GM12878 (cell line): Measurements from ENCODE around the gene MISP3. TPM values are rescaled to one million over a fixed set of nuclear protein-coding genes. Genes with fewer than 3 reads are reported as not detected.

Source experiments
- ATAC-seq: fragments of 200-7000 bp; cut with Tn5 transposase; 3 replicates; pipeline ENCODE4 v1.9.1; 2020; ENCODE audit warnings: mild to moderate bottlenecking, moderate library complexity
- BruUV-seq: library from RNA; stranded (reverse); fragments of 400-500 nt; replicated peaks from 2 replicates; lab custom pipeline; 2021; lab: Mats Ljungman, UMichigan
- CTCF ChIA-PET: fragments of 300-600 bp; sonication (Branson Sonifier 250); formaldehyde crosslinking; extraction: SDS; loops from one replicate; lab custom pipeline; 2021; ENCODE audit warnings: inconsistent platforms; lab: Yijun Ruan, JAX
- POLR2A ChIA-PET: fragments of 350-600 bp; formaldehyde crosslinking; extraction: SDS; loops from one replicate; lab custom pipeline; 2021; ENCODE audit warnings: inconsistent platforms; lab: Charles Lee
- RAD21 ChIA-PET: fragments of 300-600 bp; sonication (Branson Sonifier 250); formaldehyde crosslinking; loops from one replicate; lab custom pipeline; 2023; ENCODE audit warnings: antibody characterized with exemption; ENCODE audit not compliant: unreplicated experiment; lab: Charles Lee
- SMC1A ChIA-PET: fragments of 300-600 bp; sonication (Branson Sonifier 250); formaldehyde crosslinking; loops from one replicate; lab custom pipeline; 2023; ENCODE audit not compliant: unreplicated experiment, uncharacterized antibody; lab: Charles Lee
- DNase-seq: peaks from one replicate; pipeline ENCODE4 v3.0.0-alpha.2; 2011; ENCODE audit warnings: low read depth, low spot score
- FAIRE-seq: peaks from 3 replicates; lab custom pipeline; 2011; peaks lifted over from hg19 to GRCh38; lab: Jason Lieb, UNC
- H2AFZ ChIP-seq: 2 replicates; pipeline ENCODE4 v1.6.0; 2011; ENCODE audit warnings: low read depth, low read length, control low read depth; ENCODE audit not compliant: control insufficient read depth
- H3K27ac ChIP-seq: 2 replicates; pipeline ENCODE4 v1.5.1; 2011; ENCODE audit warnings: control low read depth; ENCODE audit not compliant: control insufficient read depth, insufficient read depth
- H3K27me3 ChIP-seq, 2 experiments: replicated peaks in 1 of 2; 2 replicates each; pipeline versions ENCODE4 v1.6.0 to v1.6.1; 2011; ENCODE audit warnings: low read length in 1 of 2; ENCODE audit not compliant: control insufficient read depth in 2 of 2, insufficient read depth in 2 of 2
- H3K36me3 ChIP-seq, 2 experiments: 2 replicates each; pipeline ENCODE4 v1.5.1; 2011; ENCODE audit warnings: low read length in 1 of 2; ENCODE audit not compliant: control insufficient read depth in 2 of 2, insufficient read depth in 2 of 2
- H3K4me1 ChIP-seq: 2 replicates; pipeline ENCODE4 v1.6.1; 2011; ENCODE audit warnings: mild to moderate bottlenecking, low read length, moderate library complexity, mixed read lengths; ENCODE audit not compliant: control insufficient read depth, insufficient read depth
- H3K4me2 ChIP-seq: 2 replicates; pipeline ENCODE4 v1.6.0; 2011; ENCODE audit warnings: control low read depth; ENCODE audit not compliant: control insufficient read depth, insufficient read depth
- H3K4me3 ChIP-seq: fragments of 200-600 bp; sonication (generic); 2 replicates; pipeline ENCODE4 v1.5.1; 2016
- H3K79me2 ChIP-seq: 2 replicates; pipeline ENCODE4 v1.6.0; 2011; ENCODE audit warnings: low read length; ENCODE audit not compliant: control insufficient read depth, insufficient read depth
- H3K9ac ChIP-seq: 2 replicates; pipeline ENCODE4 v1.8.0; 2011; ENCODE audit warnings: low read length, control low read depth, mixed read lengths; ENCODE audit not compliant: control insufficient read depth, insufficient read depth
- H3K9me3 ChIP-seq: replicated peaks from 3 replicates; pipeline ENCODE4 v1.5.1; 2011; ENCODE audit warnings: mild to moderate bottlenecking, low read length; ENCODE audit not compliant: control insufficient read depth, insufficient read depth
- H4K20me1 ChIP-seq: 2 replicates; pipeline ENCODE4 v1.6.0; 2011; ENCODE audit not compliant: control insufficient read depth, insufficient read depth
- BCL11A ChIP-seq: IDR thresholded peaks from 2 replicates; pipeline ENCODE4 v1.6.1; 2011; ENCODE audit warnings: low read depth, low read length
- CBX5 ChIP-seq: sonication (generic); IDR thresholded peaks from 2 replicates; pipeline ENCODE4 v1.6.1; 2016; ENCODE audit warnings: low read depth, moderate library complexity, mild to moderate bottlenecking, inconsistent platforms
- CHD1 ChIP-seq: IDR thresholded peaks from 2 replicates; pipeline ENCODE4 v1.6.1; 2012; ENCODE audit warnings: low read depth, low read length, improper control_type of control experiment
- E2F8 ChIP-seq: fragments of 450-650 bp; IDR thresholded peaks from 2 replicates; pipeline ENCODE4 v1.6.1; 2018; ENCODE audit warnings: mild to moderate bottlenecking, low read depth, moderate library complexity; ENCODE audit not compliant: partially characterized antibody
- EGR1 ChIP-seq, 2 experiments: IDR thresholded peaks; 1 replicate in 1 of 2; 2 replicates in 1 of 2; pipeline ENCODE4 v1.6.1; 2011 to 2012; ENCODE audit warnings: low read depth in 2 of 2, low read length in 2 of 2, borderline replicate concordance in 1 of 2, mild to moderate bottlenecking in 1 of 2, moderate library complexity in 1 of 2
- ETV6 ChIP-seq, 2 experiments: fragments of 450-650 bp in 1 of 2; IDR thresholded peaks in 1 of 2; conservative IDR thresholded peaks in 1 of 2; 2 replicates each; pipeline ENCODE4 v1.6.1; 2014; ENCODE audit warnings: antibody characterized with exemption in 1 of 2, borderline replicate concordance in 1 of 2, low read depth in 1 of 2, mild to moderate bottlenecking in 1 of 2, moderate library complexity in 1 of 2
- HSF1 ChIP-seq: fragments of 150-350 bp; IDR thresholded peaks from 2 replicates; pipeline ENCODE4 v1.6.1; 2014; ENCODE audit warnings: mild to moderate bottlenecking, low read depth, low read length
- IRF4 ChIP-seq: IDR thresholded peaks from 2 replicates; pipeline ENCODE4 v1.6.1; 2011; ENCODE audit warnings: low read depth, low read length
- JUND ChIP-seq: IDR thresholded peaks from 2 replicates; pipeline ENCODE4 v1.6.1; 2012; ENCODE audit warnings: low read depth, mild to moderate bottlenecking, low read length, improper control_type of control experiment, moderate library complexity
- RAD51 ChIP-seq: fragments of 450-650 bp; IDR thresholded peaks from 2 replicates; pipeline ENCODE4 v1.6.1; 2016; ENCODE audit warnings: moderate library complexity, mild to moderate bottlenecking, inconsistent platforms
- RBBP5 ChIP-seq: fragments of 200-600 bp; sonication (generic); conservative IDR thresholded peaks from 2 replicates; pipeline ENCODE4 v1.6.1; 2016
- RELB ChIP-seq: fragments of 450-650 bp; IDR thresholded peaks from 2 replicates; pipeline ENCODE4 v1.6.1; 2017; ENCODE audit warnings: low read depth, mild to moderate bottlenecking, moderate library complexity
- TBL1XR1 ChIP-seq: IDR thresholded peaks from 2 replicates; pipeline ENCODE4 v1.6.1; 2012; ENCODE audit warnings: low read depth, low read length, improper control_type of control experiment
- YBX1 ChIP-seq: fragments of 450-650 bp; IDR thresholded peaks from 2 replicates; pipeline ENCODE4 v1.6.1; 2016; ENCODE audit warnings: antibody characterized with exemption
- YY1 ChIP-seq: IDR thresholded peaks from 2 replicates; pipeline ENCODE4 v1.6.1; 2011; ENCODE audit warnings: low read depth, mild to moderate bottlenecking, low read length
- WGBS: methylation state at CpG from one replicate; pipeline ENCODE4 v1.1.6; 2016; ENCODE audit warnings: low lambda C conversion rate; ENCODE audit not compliant: insufficient replicate concordance, insufficient coverage; ENCODE audit errors: missing lambda C conversion rate; 5-methylcytosine and 5-hydroxymethylcytosine counted together
- in situ Hi-C: fragments of 300-500 bp; cut with MboI; formaldehyde crosslinking; loops from 9 replicates; pipeline ENCODE4 v1.14.3; 2018; ENCODE audit warnings: mixed read lengths
- intact Hi-C: fragments of 100-400 bp; cut with micrococcal nuclease; formaldehyde crosslinking; loops from one replicate; pipeline ENCODE4 v1.14.2; 2022; ENCODE audit not compliant: unreplicated experiment
- polyA plus RNA-seq, 11 experiments: library from polyadenylated mRNA; depleted of rRNA in 4 of 11; unstranded in 6 of 11; stranded (reverse) in 5 of 11; fragments of >200 nt; fragmentation: Nextera tagmentation in 4 of 11; fragmentation: Illumina TruSeq in 1 of 11; extraction: Ambion mirVana in 4 of 11; extraction: Trizol in 1 of 11; gene quantifications; 1 replicate in 1 of 11; 2 replicates in 10 of 11; pipeline versions ENCODE4 v1.2.1 to v1.2.3, GENCODE V29; 2011 to 2016; ENCODE audit warnings: inconsistent platforms in 2 of 11, missing spikeins in 2 of 11, low read depth in 1 of 11
- total RNA-seq, 4 experiments: library from RNA; depleted of rRNA in 3 of 4; stranded (reverse); fragments of >200 nt in 3 of 4; fragmentation: Illumina TruSeq in 1 of 4; extraction: Trizol in 1 of 4; gene quantifications; 2 replicates each; pipeline versions ENCODE4 v1.2.1 to v1.2.3, GENCODE V29; 2013 to 2021

The MISP3 gene
- total and polyA plus RNA-seq, 10 of the 15 experiments (the other 5 are each of a cell fraction or from before 2014, with no cell fraction given), result 0.07 to 1.4 (median 0.64) TPM

- Histone ChIP-seq H3K9me3 (peaks cover 2% of the 10 kb centered on the region; the same call in 1 of the 3 replicates), H3K4me1 (no peaks in the 10 kb centered on the region), H3K9ac (no peak overlapping the region), H2AFZ (no peak overlapping the region), H3K27ac (no peak overlapping the region), H3K36me3 (peaks cover 8 to 12% of the 10 kb centered on the region in 2 experiments; a peak in 3 of 4 replicates), H4K20me1 (no peaks in the 10 kb centered on the region), H3K79me2 (no peaks in the 10 kb centered on the region), H3K27me3 (no peaks in the 10 kb centered on the region; a peak in 1 of 4 replicates), H3K4me3 (no peak overlapping the region), H3K4me2 (no peak overlapping the region)
- WGBS, result 84% methylated on average over 6 of the region's 6 CpGs
- FAIRE-seq (no peak), ATAC-seq (no peak), DNase-seq (no peak)
- intact Hi-C loops (no loop called here), in situ Hi-C loops (loop anchor here (25.0 kb wide), 1 partner anchor 765 kb away; no protein-coding TSS in a partner anchor)
- ChIA-PET SMC1A (interaction anchor here (0.5 to 1.2 kb wide), 4 partner anchors 10 to 54 kb away, joined by 3 to 6 read pairs (median 3); partner anchors contain the start of genes MISP3 and RFX1), POLR2A (interaction anchor here (0.6 to 1.5 kb wide), 3 partner anchors 21 to 217 kb away, joined by 3 to 5 read pairs (median 3); partner anchors contain the start of genes IL27RA and RFX1), CTCF (interaction anchor here (0.5 to 2.4 kb wide), 5 partner anchors 9 to 173 kb away, joined by 3 to 14 read pairs (median 4); no protein-coding TSS in a partner anchor), RAD21 (interaction anchor here (0.7 to 1.0 kb wide), 2 partner anchors 69 to 91 kb away, joined by 3 read pairs; no protein-coding TSS in a partner anchor)
- TSS peak; percentile 95 for BruUV-seq
- TF ChIP-seq EGR1 (IDR thresholded peaks at IDR 0.05; ENCODE audit: borderline replicate concordance in 1 of 2, low read depth in 2 of 2, low read length in 2 of 2) (no peak), YBX1 (no peak), ETV6 (conservative IDR thresholded peaks at IDR 0.05 in 1 of 2, IDR thresholded peaks at IDR 0.05 in 1 of 2; ENCODE audit: borderline replicate concordance in 1 of 2, low read depth in 1 of 2) (no peak), IRF4 (no peak), E2F8 (no peak), CBX5 (no peak), RBBP5 (no peak), TBL1XR1 (no peak), CHD1 (no peak), RAD51 (no peak), JUND (no peak), RELB (no peak), HSF1 (no peak), YY1 (no peak), BCL11A (no peak)
These were observed 20.1 kb upstream of the MISP3 start for GRCh38 chr19:14052470-14052869.
